ENCODE measurements around the gene TPP1. TPM values are rescaled to one million over a fixed set of nuclear protein-coding genes. Genes with fewer than 3 reads are reported as not detected.

Gene TPP1
- total and polyA plus RNA-seq, 2 donors (not counting 1 experiment from before 2014, with no cell fraction given), result 127 to 136 TPM

- Histone ChIP-seq H3K27me3 (ENCODE audit: control insufficient read depth, insufficient read depth, low read length) (no peaks in the 10 kb centered on the region), H3K9ac (ENCODE audit: insufficient read depth, low read length) (no peak overlapping the region), H4K20me1 (ENCODE audit: control insufficient read depth, extremely low read depth, insufficient read depth, low read length) (no peaks in the 10 kb centered on the region), H3K9me3 (ENCODE audit: control insufficient read depth, insufficient read depth, low read depth, low read length) (no peaks in the 10 kb centered on the region), H3K27ac (ENCODE audit: insufficient read depth, low read length) (no peak overlapping the region), H2AFZ (ENCODE audit: low read length) (no peak overlapping the region), H3K4me1 (ENCODE audit: control insufficient read depth, extremely low read depth, insufficient read depth, low read length) (peaks cover 3% of the 10 kb centered on the region), H3K4me2 (ENCODE audit: extremely low read depth, insufficient read depth, low read length) (no peak overlapping the region), H3K79me2 (ENCODE audit: control insufficient read depth, insufficient read depth, low read length) (no peaks in the 10 kb centered on the region), H3K4me3 (replicated peaks in 1 of 4; ENCODE audit: control extremely low read depth in 1 of 4, insufficient read depth in 1 of 4, low read depth in 3 of 4, low read length in 4 of 4) (no peak overlapping the region), H3K36me3 (ENCODE audit: control insufficient read depth, insufficient read depth, low read length) (no peaks in the 10 kb centered on the region)
- TF ChIP-seq CTCF (conservative IDR thresholded peaks at IDR 0.05 in 1 of 2, IDR thresholded peaks at IDR 0.05 in 1 of 2; ENCODE audit: low read depth in 1 of 2, low read length in 2 of 2), result no peak
- TF ChIP-seq EZH2 (IDR thresholded peaks at IDR 0.05; ENCODE audit: low read length, missing control alignments), result no peak
- no peak for DNase-seq (ENCODE audit: low read depth in 2 of 2)
Observed at GRCh38 chr11:6666302-6667183, 47.3 kb upstream of the TPP1 start.

GRCh38 chr11:6664551-6664950, 45.3 kb upstream of the TPP1 start:
- H3K9me3 ChIP-seq (ENCODE audit: control insufficient read depth, insufficient read depth, low read depth, low read length), result no peaks in the 10 kb centered on the region
- no peak overlapping the region for H3K27ac ChIP-seq (ENCODE audit: insufficient read depth, low read length)
- DNase-seq (ENCODE audit: low read depth in 2 of 2), result no peak
- H3K9ac ChIP-seq (ENCODE audit: insufficient read depth, low read length), result no peak overlapping the region
- no peak overlapping the region for H2AFZ ChIP-seq (ENCODE audit: low read length)
- no peak overlapping the region for H3K4me3 ChIP-seq (replicated peaks in 1 of 4; ENCODE audit: control extremely low read depth in 1 of 4, insufficient read depth in 1 of 4, low read depth in 3 of 4, low read length in 4 of 4)
- no peaks in the 10 kb centered on the region for H4K20me1 ChIP-seq (ENCODE audit: control insufficient read depth, extremely low read depth, insufficient read depth, low read length)
- no peak for TF ChIP-seq CTCF (conservative IDR thresholded peaks at IDR 0.05 in 1 of 2, IDR thresholded peaks at IDR 0.05 in 1 of 2; ENCODE audit: low read depth in 1 of 2, low read length in 2 of 2)
- TF ChIP-seq EZH2 (IDR thresholded peaks at IDR 0.05; ENCODE audit: low read length, missing control alignments), result no peak
- H3K79me2 ChIP-seq (ENCODE audit: control insufficient read depth, insufficient read depth, low read length), result no peaks in the 10 kb centered on the region
- no peak overlapping the region for H3K4me2 ChIP-seq (ENCODE audit: extremely low read depth, insufficient read depth, low read length)
- H3K27me3 ChIP-seq (ENCODE audit: control insufficient read depth, insufficient read depth, low read length), result no peaks in the 10 kb centered on the region
- peaks cover 3% of the 10 kb centered on the region for H3K4me1 ChIP-seq (ENCODE audit: control insufficient read depth, extremely low read depth, insufficient read depth, low read length)
- no peaks in the 10 kb centered on the region for H3K36me3 ChIP-seq (ENCODE audit: control insufficient read depth, insufficient read depth, low read length)

- Histone ChIP-seq H2AFZ (ENCODE audit: low read length) (no peak overlapping the region), H3K4me3 (replicated peaks in 1 of 4; ENCODE audit: control extremely low read depth in 1 of 4, insufficient read depth in 1 of 4, low read depth in 3 of 4, low read length in 4 of 4) (no peak overlapping the region), H4K20me1 (ENCODE audit: control insufficient read depth, extremely low read depth, insufficient read depth, low read length) (no peaks in the 10 kb centered on the region), H3K9me3 (ENCODE audit: control insufficient read depth, insufficient read depth, low read depth, low read length) (no peaks in the 10 kb centered on the region), H3K36me3 (ENCODE audit: control insufficient read depth, insufficient read depth, low read length) (no peaks in the 10 kb centered on the region), H3K9ac (ENCODE audit: insufficient read depth, low read length) (no peak overlapping the region), H3K79me2 (ENCODE audit: control insufficient read depth, insufficient read depth, low read length) (no peaks in the 10 kb centered on the region), H3K4me1 (ENCODE audit: control insufficient read depth, extremely low read depth, insufficient read depth, low read length) (peaks cover 3% of the 10 kb centered on the region), H3K27me3 (ENCODE audit: control insufficient read depth, insufficient read depth, low read length) (no peaks in the 10 kb centered on the region), H3K27ac (ENCODE audit: insufficient read depth, low read length) (no peak overlapping the region), H3K4me2 (ENCODE audit: extremely low read depth, insufficient read depth, low read length) (no peak overlapping the region)
- no peak for DNase-seq (ENCODE audit: low read depth in 2 of 2)
- TF ChIP-seq EZH2 (IDR thresholded peaks at IDR 0.05; ENCODE audit: low read length, missing control alignments) (no peak), CTCF (conservative IDR thresholded peaks at IDR 0.05 in 1 of 2, IDR thresholded peaks at IDR 0.05 in 1 of 2; ENCODE audit: low read depth in 1 of 2, low read length in 2 of 2) (no peak)
Observed at GRCh38 chr11:6663794-6664469, 44.7 kb upstream of the TPP1 start.
